Stimulated activated CD8-positive, alpha-beta memory T cell treated with anti-CD3 and anti-CD28 coated beads, Interleukin-12 subunit alpha, Interleukin-12 subunit beta, amount 100 ng/mL, for 1 hour (primary cell): ENCODE results near the gene CEP135.
"Not testable (repeated sequence)": the region's sequence is repeated elsewhere in the genome, so short reads cannot be mapped to it uniquely, and the experiment has no call there.

Experiments used
- DNase-seq: peaks from one replicate; pipeline ENCODE4 v3.0.0-alpha.2; 2020; ENCODE audit warnings: low read depth

Gene CEP135

GRCh38 chr4:56028165-56028564 lies 79.4 kb downstream of the CEP135 start:
- no peak for DNase-seq

- DNase-seq = no peak
Observed at GRCh38 chr4:56038487-56039162, 89.9 kb downstream of the CEP135 start.

- no peak for DNase-seq
Observed at GRCh38 chr4:56040842-56041241, 92.1 kb downstream of the CEP135 start.

GRCh38 chr4:56042225-56042624 lies 93.5 kb downstream of the CEP135 start:
- no peak for DNase-seq

- no peak for DNase-seq
Observed at GRCh38 chr4:56048383-56048701, 99.6 kb downstream of the CEP135 start.

GRCh38 chr4:56048702-56049431 lies 100.1 kb downstream of the CEP135 start:
- DNase-seq = no peak

GRCh38 chr4:56050625-56051024 lies 101.9 kb downstream of the CEP135 start:
- DNase-seq = no peak

- DNase-seq = no peak
Observed at GRCh38 chr4:56051029-56051709, 102.4 kb downstream of the CEP135 start.

GRCh38 chr4:56051710-56052075 lies 102.9 kb downstream of the CEP135 start:
- DNase-seq = no peak

GRCh38 chr4:56052481-56052880 lies 103.7 kb downstream of the CEP135 start:
- no peak for DNase-seq

GRCh38 chr4:56052966-56053365 lies 104.2 kb downstream of the CEP135 start:
- no peak for DNase-seq

GRCh38 chr4:56055027-56055977 lies 106.6 kb downstream of the CEP135 start:
- no peak for DNase-seq

- DNase-seq = no peak
Observed at GRCh38 chr4:56055991-56056390, 107.2 kb downstream of the CEP135 start.

GRCh38 chr4:56058555-56058954 lies 109.8 kb downstream of the CEP135 start:
- no peak for DNase-seq

GRCh38 chr4:56060036-56060435 lies 111.3 kb downstream of the CEP135 start:
- DNase-seq = no peak

- no peak for DNase-seq
Observed at GRCh38 chr4:56062106-56062505, 113.4 kb downstream of the CEP135 start.

- DNase-seq = no peak
Observed at GRCh38 chr4:56062526-56063145, 113.9 kb downstream of the CEP135 start.

- DNase-seq = no peak
Observed at GRCh38 chr4:56066493-56066892, 117.7 kb downstream of the CEP135 start.

GRCh38 chr4:56067826-56068225 lies 119.1 kb downstream of the CEP135 start:
- no peak for DNase-seq

- DNase-seq = not testable (repeated sequence)
Observed at GRCh38 chr4:56072730-56073129, 124.0 kb downstream of the CEP135 start.

- no peak for DNase-seq
Observed at GRCh38 chr4:56077676-56078075, 128.9 kb downstream of the CEP135 start.

GRCh38 chr4:56078866-56079265 lies 130.1 kb downstream of the CEP135 start:
- no peak for DNase-seq
